H1 (cell line): ENCODE measurements around the gene CDYL. TPM values are rescaled to one million over a fixed set of nuclear protein-coding genes. Genes with fewer than 3 reads are reported as not detected.

Source experiments
- RFX5 ChIP-seq: IDR thresholded peaks from 2 replicates; pipeline ENCODE4 v1.6.1; 2011; ENCODE audit warnings: low read depth, low read length, improper control_type of control experiment, borderline replicate concordance
- YY1 ChIP-seq: IDR thresholded peaks from 2 replicates; pipeline ENCODE4 v1.6.1; 2011; ENCODE audit warnings: low read depth, mild to moderate bottlenecking, low read length
- polyA plus RNA-seq, 7 experiments: library from polyadenylated mRNA; depleted of rRNA in 3 of 7; stranded (reverse) in 5 of 7; unstranded in 2 of 7; fragments of >200 nt in 5 of 7; fragments of 200-250 nt in 2 of 7; gene quantifications; 1 replicate in 5 of 7; 2 replicates in 1 of 7; 4 replicates in 1 of 7; pipeline versions ENCODE4 v1.2.1 to v1.2.3, GENCODE V29; 2011 to 2013; ENCODE audit warnings: missing spikeins in 2 of 7, mixed read lengths in 2 of 7
- total RNA-seq: library from RNA; stranded (reverse); fragmentation: NEBNext Ultra II Directional; extraction: Animal tissue kit (Norgen Biotek cat#: 25700); gene quantifications from 2 replicates; pipeline ENCODE4 v1.2.1, GENCODE V29; 2021

The CDYL gene
- total and polyA plus RNA-seq, 2 of the 8 experiments (the other 6 are each of a cell fraction or from before 2014, with no cell fraction given): 56.4 to 119 TPM

DNA sequence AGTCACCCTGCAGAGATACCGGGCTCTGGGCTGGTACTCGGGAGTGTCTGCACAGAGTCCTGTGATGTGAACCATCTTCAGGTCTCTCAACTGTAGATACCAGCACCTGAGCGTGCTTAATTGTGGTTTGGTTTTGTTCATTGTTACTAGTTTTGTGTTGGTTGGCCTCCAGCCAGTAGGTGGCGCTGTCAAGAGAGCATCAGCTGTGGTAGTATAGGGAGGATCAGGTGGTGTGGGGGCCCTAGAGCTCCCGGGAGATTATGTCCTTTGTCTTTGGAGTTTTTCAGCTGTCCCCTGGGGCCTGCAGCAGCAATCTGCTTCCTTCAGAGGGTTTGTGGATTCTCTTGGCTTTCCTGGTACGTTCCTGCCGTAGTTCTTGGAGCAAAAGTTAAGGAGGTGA is 67.9 kb downstream of the CDYL start (continued):
- TF ChIP-seq YY1 (no peak), RFX5 (no peak)
